ENCODE results near the gene GLB1L2. TPM values are rescaled to one million over a fixed set of nuclear protein-coding genes. Genes with fewer than 3 reads are reported as not detected.

The GLB1L2 gene
- polyA plus RNA-seq, 1 experiment, result 0.11 TPM

GRCh38 chr11:134370526-134371435 is 39.0 kb downstream of the GLB1L2 start:
- DNase-seq (ENCODE audit: low read depth, low spot score), result no peak
- TF ChIP-seq CTCF (IDR thresholded peaks at IDR 0.05; ENCODE audit: low read depth, low read length), result no peak
- POLR2A ChIA-PET, result no interaction called here
- H3K27ac ChIP-seq (ENCODE audit: low read depth, low read length), result no peak overlapping the region
- H3K4me3 ChIP-seq (ENCODE audit: low read depth, low read length), result no peak overlapping the region
- H3K27me3 ChIP-seq (ENCODE audit: control insufficient read depth, insufficient read depth, low read length), result no peaks in the 10 kb centered on the region
- peaks cover 57% of the 10 kb centered on the region for H3K9me3 ChIP-seq (ENCODE audit: control insufficient read depth, insufficient read depth, low read length)
- CTCF ChIA-PET, result no interaction called here

GRCh38 chr11:134371436-134372185 is 39.8 kb downstream of the GLB1L2 start:
- POLR2A ChIA-PET, result no interaction called here
- TF ChIP-seq CTCF (IDR thresholded peaks at IDR 0.05; ENCODE audit: low read depth, low read length), result no peak
- no peak for DNase-seq (ENCODE audit: low read depth, low spot score)
- no peak overlapping the region for H3K4me3 ChIP-seq (ENCODE audit: low read depth, low read length)
- no peak overlapping the region for H3K27ac ChIP-seq (ENCODE audit: low read depth, low read length)
- CTCF ChIA-PET, result no interaction called here
- peaks cover 63% of the 10 kb centered on the region for H3K9me3 ChIP-seq (ENCODE audit: control insufficient read depth, insufficient read depth, low read length)
- H3K27me3 ChIP-seq (ENCODE audit: control insufficient read depth, insufficient read depth, low read length), result no peaks in the 10 kb centered on the region

GRCh38 chr11:134372536-134372935 is 40.7 kb downstream of the GLB1L2 start:
- Histone ChIP-seq H3K27ac (ENCODE audit: low read depth, low read length) (no peak overlapping the region), H3K27me3 (ENCODE audit: control insufficient read depth, insufficient read depth, low read length) (no peaks in the 10 kb centered on the region), H3K9me3 (ENCODE audit: control insufficient read depth, insufficient read depth, low read length) (peaks cover 67% of the 10 kb centered on the region), H3K4me3 (ENCODE audit: low read depth, low read length) (no peak overlapping the region)
- no peak for DNase-seq (ENCODE audit: low read depth, low spot score)
- TF ChIP-seq CTCF (IDR thresholded peaks at IDR 0.05; ENCODE audit: low read depth, low read length), result no peak
- ChIA-PET CTCF (no interaction called here), POLR2A (no interaction called here)

- no peaks in the 10 kb centered on the region for H3K27me3 ChIP-seq (ENCODE audit: control insufficient read depth, insufficient read depth, low read length)
- TF ChIP-seq CTCF (IDR thresholded peaks at IDR 0.05; ENCODE audit: low read depth, low read length), result no peak
- DNase-seq (ENCODE audit: low read depth, low spot score), result no peak
- no peak overlapping the region for H3K4me3 ChIP-seq (ENCODE audit: low read depth, low read length)
- H3K27ac ChIP-seq (ENCODE audit: low read depth, low read length), result no peak overlapping the region
- ChIA-PET CTCF (no interaction called here), POLR2A (no interaction called here)
- peaks cover 70% of the 10 kb centered on the region for H3K9me3 ChIP-seq (ENCODE audit: control insufficient read depth, insufficient read depth, low read length)
These were observed 41.2 kb downstream of the GLB1L2 start for GRCh38 chr11:134372961-134373360.

GRCh38 chr11:134373591-134374052 is 41.8 kb downstream of the GLB1L2 start:
- CTCF ChIA-PET, result no interaction called here
- H3K4me3 ChIP-seq (ENCODE audit: low read depth, low read length), result no peak overlapping the region

More at GRCh38 chr11:134373591-134374052, 41.8 kb downstream of the GLB1L2 start:
- H3K27me3 ChIP-seq (ENCODE audit: control insufficient read depth, insufficient read depth, low read length), result no peaks in the 10 kb centered on the region
- no peak for DNase-seq (ENCODE audit: low read depth, low spot score)
- H3K27ac ChIP-seq (ENCODE audit: low read depth, low read length), result no peak overlapping the region
- POLR2A ChIA-PET, result no interaction called here
- peaks cover 72% of the 10 kb centered on the region for H3K9me3 ChIP-seq (ENCODE audit: control insufficient read depth, insufficient read depth, low read length)
- no peak for TF ChIP-seq CTCF (IDR thresholded peaks at IDR 0.05; ENCODE audit: low read depth, low read length)
